ENCODE data around the gene CD72.

DNA sequence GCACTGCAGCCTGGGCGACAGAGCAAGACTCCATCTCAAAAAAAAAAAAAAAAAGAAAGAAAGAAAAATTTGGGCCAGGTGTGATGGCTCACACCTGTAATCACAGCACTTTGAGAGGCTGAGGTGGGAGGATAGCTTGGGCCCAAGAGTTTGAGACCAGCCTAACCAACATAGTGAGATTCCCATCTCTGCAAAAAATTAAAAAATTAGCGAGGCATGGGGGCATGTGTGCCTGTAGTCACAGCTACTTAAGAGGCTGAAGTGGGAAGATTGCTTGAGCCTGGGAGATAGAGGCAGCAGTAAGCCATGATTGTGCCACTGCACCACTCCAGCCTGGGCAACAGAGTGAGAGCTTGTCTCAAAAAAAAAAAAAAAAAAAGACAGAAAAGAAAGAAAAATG is 35.4 kb upstream of the CD72 start:
- TF ChIP-seq POLR2A (IDR thresholded peaks at IDR 0.05; ENCODE audit: low read length), result no peak
- no peak for TF ChIP-seq GATA1 (IDR thresholded peaks at IDR 0.05; ENCODE audit: low read depth, low read length)
